TTC549 (cell line): ENCODE data around the gene DRAM1.

Source experiments
- FAIRE-seq: peaks from 2 replicates; lab custom pipeline; 2012; peaks lifted over from hg19 to GRCh38; lab: Jason Lieb, UNC

DRAM1 gene

DNA sequence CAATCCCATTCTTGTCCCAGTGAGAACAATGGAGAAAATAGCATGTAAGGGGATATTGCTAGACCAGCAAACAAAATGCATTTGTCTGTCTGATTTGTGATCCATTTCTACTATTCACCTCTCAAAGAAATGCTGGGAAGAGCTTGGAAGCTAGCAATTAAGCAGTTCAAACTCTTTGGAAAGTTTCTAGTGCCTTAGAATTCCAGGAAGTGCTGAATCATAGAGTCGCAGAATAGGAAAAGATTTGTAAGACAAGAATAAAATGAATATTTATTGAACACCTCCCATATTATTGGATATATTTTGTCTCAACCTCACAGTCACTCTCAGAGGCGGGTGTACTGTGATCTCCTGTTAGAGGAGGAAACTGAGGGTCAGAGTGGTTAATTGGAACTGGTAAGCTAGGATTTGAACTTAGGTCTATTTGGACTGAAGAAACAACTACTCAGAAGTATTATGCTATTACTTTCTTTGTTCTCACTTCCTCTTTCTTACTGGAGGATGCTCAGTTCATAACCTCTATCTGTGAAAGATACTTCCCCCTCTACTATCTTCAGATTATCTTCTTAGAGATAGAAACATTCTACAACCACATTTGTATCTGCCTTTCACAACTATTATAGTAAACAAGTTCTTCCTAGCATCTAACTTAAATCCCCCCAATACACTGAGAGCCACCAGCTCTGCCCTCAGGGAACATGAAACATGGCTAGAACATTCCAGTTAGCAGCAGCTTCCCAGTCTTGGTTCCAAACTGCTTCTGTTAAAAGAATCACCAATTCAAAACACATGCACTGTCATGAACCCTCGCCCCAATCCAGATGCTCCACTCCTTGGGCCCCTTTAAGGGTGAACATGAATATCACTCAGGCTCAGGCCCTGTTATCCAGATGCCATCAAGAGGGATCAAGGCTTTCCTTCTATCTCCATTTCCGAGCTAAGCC, 64.2 kb downstream of the DRAM1 start:
- no peak for FAIRE-seq

GRCh38 chr12:101942250-101942605, 64.8 kb downstream of the DRAM1 start:
- no peak for FAIRE-seq

GRCh38 chr12:101945369-101946232, 68.2 kb downstream of the DRAM1 start:
- no peak for FAIRE-seq

DNA sequence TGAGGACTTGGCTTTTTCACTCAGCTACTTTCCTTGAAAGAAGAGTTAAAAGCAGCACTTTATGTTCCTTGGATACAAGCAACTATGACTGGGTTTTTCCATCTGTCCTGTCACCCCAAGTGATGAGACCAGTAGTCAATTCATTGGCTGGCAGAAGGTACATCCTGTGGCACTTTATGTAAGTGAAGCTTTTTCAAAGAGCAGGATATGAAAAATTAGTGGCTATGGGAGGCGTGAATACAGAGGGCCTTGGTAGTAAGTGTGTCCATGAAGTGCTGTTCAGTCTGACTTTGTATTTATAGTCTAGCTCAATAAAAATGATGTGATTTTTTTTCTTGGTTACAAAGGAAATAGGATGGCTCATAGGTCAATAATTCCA, 68.8 kb downstream of the DRAM1 start:
- FAIRE-seq: no peak

GRCh38 chr12:101947316-101947715, 69.9 kb downstream of the DRAM1 start:
- no peak for FAIRE-seq

DNA sequence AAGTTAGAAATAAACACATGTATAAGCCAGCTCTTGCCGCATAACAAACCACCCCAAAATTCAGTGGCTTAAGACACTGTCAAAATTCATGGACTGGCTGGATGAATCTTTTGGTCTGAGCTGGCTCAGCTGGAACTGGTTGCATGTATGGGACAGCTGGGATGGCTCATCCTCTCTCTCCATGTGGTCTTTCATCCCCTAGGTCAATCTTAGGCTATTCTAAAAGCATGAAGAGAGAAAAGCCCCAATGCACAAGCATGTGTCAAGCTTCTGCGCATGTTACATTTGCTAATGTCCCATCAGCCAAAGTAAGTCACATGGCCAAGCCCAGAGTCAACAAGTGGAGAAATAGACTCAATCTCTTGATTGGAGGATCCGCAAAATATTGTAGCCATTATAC, 71.0 kb downstream of the DRAM1 start:
- FAIRE-seq: no peak

GRCh38 chr12:101951002-101951670, 73.8 kb downstream of the DRAM1 start:
- FAIRE-seq: no peak

DNA sequence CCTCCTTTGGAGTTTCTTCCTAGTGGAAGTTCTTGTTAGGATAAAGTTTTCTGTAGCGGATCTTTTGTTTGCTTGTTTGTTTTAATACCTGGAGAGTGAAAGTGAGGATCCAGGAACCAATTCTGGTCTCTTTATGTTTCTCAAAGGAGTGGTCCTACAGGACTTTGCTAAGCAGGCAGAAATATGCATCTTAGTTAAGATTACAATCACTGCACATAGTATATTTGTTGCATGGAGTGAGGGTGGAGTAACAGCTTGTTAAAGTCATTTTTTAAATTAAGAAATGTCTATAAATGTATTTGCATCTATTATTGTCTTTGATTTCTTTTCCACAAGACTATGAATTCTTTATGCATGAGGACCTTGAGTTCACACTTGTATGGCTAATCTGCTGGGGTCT, 76.7 kb downstream of the DRAM1 start:
- no peak for FAIRE-seq

GRCh38 chr12:101954676-101955075, 77.3 kb downstream of the DRAM1 start:
- no peak for FAIRE-seq

- FAIRE-seq: no peak
Observed at GRCh38 chr12:101957252-101957959, 80.0 kb downstream of the DRAM1 start.

DNA sequence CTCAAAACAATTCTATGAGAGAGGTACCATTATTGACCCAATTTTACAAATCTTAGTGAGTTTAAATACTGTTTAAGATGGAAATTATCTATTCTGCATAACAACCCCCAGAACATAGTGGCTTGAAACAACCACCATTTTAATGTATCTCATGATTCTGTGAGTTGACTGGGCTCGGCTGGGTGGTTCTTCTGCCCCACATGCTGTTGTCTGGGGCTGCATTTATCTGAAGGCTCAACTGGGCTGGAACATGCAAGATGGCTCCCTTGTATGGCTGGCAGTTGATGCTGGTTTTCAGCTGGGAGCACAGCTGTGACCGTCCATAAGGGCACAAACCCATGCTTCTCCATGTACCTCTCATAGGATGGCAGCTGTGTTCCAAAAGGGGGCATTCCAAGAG, 82.2 kb downstream of the DRAM1 start:
- no peak for FAIRE-seq

- FAIRE-seq: no peak
Observed at GRCh38 chr12:101962486-101962885, 85.1 kb downstream of the DRAM1 start.

DNA sequence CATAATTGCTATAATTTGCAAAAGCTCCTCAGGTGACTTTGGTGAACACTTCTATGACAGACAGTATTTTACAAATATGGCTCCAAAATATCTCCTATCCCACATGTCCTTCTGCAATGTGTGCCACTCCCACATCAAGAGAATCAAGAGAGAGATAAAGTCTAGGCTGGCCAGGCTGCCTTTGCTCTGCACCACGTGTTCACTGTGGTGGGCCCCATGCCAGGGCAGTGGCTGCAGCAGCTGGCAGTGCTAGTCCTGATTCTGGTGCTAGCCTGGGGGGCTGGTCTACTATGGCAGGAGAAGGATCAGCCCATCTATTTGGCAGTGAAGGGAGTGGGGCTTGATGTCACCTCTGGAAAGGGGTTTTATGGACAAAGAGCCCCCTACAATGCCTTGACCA, 86.3 kb downstream of the DRAM1 start:
- FAIRE-seq: no peak

GRCh38 chr12:101966496-101966895, 89.1 kb downstream of the DRAM1 start:
- no peak for FAIRE-seq

DNA sequence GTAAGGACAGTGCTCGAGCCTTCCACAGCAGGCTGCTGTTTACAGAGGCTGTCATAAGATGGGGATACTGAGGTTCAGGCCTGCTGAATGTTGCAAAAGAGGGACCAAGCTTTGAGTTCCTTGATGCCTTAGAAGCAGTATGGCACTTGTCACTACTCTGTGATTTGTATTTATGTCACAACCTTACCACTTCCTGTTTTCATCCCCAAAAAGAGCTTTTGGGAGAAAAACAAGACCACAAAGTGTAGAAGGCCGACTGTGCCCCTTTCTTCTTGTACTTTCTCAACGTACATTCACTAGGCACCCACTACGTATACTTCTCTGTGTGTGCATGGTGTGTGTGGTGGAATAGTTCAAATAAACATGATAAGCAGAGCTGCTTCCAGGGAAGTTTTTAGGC, 90.1 kb downstream of the DRAM1 start:
- FAIRE-seq: no peak

- FAIRE-seq: no peak
Observed at GRCh38 chr12:101968770-101969169, 91.4 kb downstream of the DRAM1 start.
